HG02885 (cell line): ENCODE measurements around the gene BGN.

Experiments used
- ATAC-seq: cut with Tn5 transposase; IDR thresholded peaks from one replicate; pipeline ENCODE4 v1.9.1; 2021; ENCODE audit warnings: mild to moderate bottlenecking; ENCODE audit not compliant: unreplicated experiment, poor library complexity

Gene BGN

GRCh38 chrX:153494541-153495361 is at the start of gene BGN:
BGN (plus strand) TSS chrX:153494980; CDS start chrX:153504632, 9,652 bp downstream.
- ATAC-seq: no peak

- no peak for ATAC-seq
Measured at GRCh38 chrX:153445106-153445855, 49.5 kb upstream of the BGN start.

- no peak for ATAC-seq
Measured at GRCh38 chrX:153445856-153446635, 48.7 kb upstream of the BGN start, which contains the start of gene TREX2. TREX2 (minus strand) TSS chrX:153446056; CDS start chrX:153445430, 626 bp downstream.

- ATAC-seq: no peak
Measured at GRCh38 chrX:153446636-153446936, 48.2 kb upstream of the BGN start.

GRCh38 chrX:153446950-153447580 is 47.7 kb upstream of the BGN start:
- ATAC-seq: no peak

- ATAC-seq: no peak
Measured at GRCh38 chrX:153447581-153447960, 47.2 kb upstream of the BGN start.

- no peak for ATAC-seq
Measured at GRCh38 chrX:153448556-153449367, 46.0 kb upstream of the BGN start.

- ATAC-seq: no peak
Measured at GRCh38 chrX:153449368-153450113, 45.2 kb upstream of the BGN start.

- no peak for ATAC-seq
Measured at GRCh38 chrX:153450114-153450948, 44.4 kb upstream of the BGN start.

- no peak for ATAC-seq
Measured at GRCh38 chrX:153450949-153451277, 43.9 kb upstream of the BGN start.

GRCh38 chrX:153454901-153455550 is 39.8 kb upstream of the BGN start:
- ATAC-seq: no peak

GRCh38 chrX:153455571-153455970 is 39.2 kb upstream of the BGN start:
- ATAC-seq: no peak

GRCh38 chrX:153456161-153456560 is 38.6 kb upstream of the BGN start:
- no peak for ATAC-seq

GRCh38 chrX:153456704-153457103 is 38.1 kb upstream of the BGN start:
- ATAC-seq: no peak

GRCh38 chrX:153457136-153457825 is 37.5 kb upstream of the BGN start:
- no peak for ATAC-seq

GRCh38 chrX:153457827-153458466 is 36.8 kb upstream of the BGN start:
- no peak for ATAC-seq

GRCh38 chrX:153458476-153458875 is 36.3 kb upstream of the BGN start:
- ATAC-seq: no peak
